Thyroid gland (tissue), 4 donors: Measurements from ENCODE around the gene SYAP1. TPM values are rescaled to one million over a fixed set of nuclear protein-coding genes. Genes with fewer than 3 reads are reported as not detected.

ENCODE experiments used
- DNase-seq, 2 donors: peaks; one replicate each; pipeline ENCODE4 v3.0.0-alpha.2; 2019
- H3K27ac ChIP-seq, 3 donors: fragments of 200-600 bp; sonication (generic); 1 replicate in 2 of 3; 2 replicates in 1 of 3; pipeline ENCODE4 v1.5.1; 2016 to 2019; ENCODE audit warnings: mild to moderate bottlenecking in 1 of 3, moderate library complexity in 1 of 3
- H3K27me3 ChIP-seq: fragments of 200-600 bp; sonication (generic); one replicate; pipeline ENCODE4 v1.5.1; 2019
- H3K36me3 ChIP-seq, 2 donors: fragments of 200-600 bp; sonication (generic); one replicate each; pipeline ENCODE4 v1.5.1; 2016 to 2019
- H3K4me1 ChIP-seq, 2 donors: fragments of 200-600 bp; sonication (generic); one replicate each; pipeline ENCODE4 v1.5.1; 2017 to 2019
- H3K4me3 ChIP-seq, 3 donors: fragments of 200-600 bp; sonication (generic); replicated peaks in 1 of 3; 1 replicate in 2 of 3; 2 replicates in 1 of 3; pipeline ENCODE4 v1.5.1; 2016; ENCODE audit warnings: mild to moderate bottlenecking in 1 of 3
- H3K9me3 ChIP-seq: fragments of 200-600 bp; sonication (generic); one replicate; pipeline ENCODE4 v1.5.1; 2017
- POLR2A ChIP-seq, 2 donors: fragments of 450-650 bp; IDR thresholded peaks; one replicate each; pipeline ENCODE4 v1.6.1; 2017; ENCODE audit warnings: antibody characterized with exemption in 2 of 2, mild to moderate bottlenecking in 2 of 2, moderate library complexity in 1 of 2
- WGBS, 2 donors: methylation state at CpG; one replicate each; pipeline ENCODE4 v1.1.5; 2017; 5-methylcytosine and 5-hydroxymethylcytosine counted together
- intact Hi-C: fragments of 100-400 bp; cut with DNase I; formaldehyde crosslinking; loops from one replicate; pipeline ENCODE4 v1.15.1; 2023
- total RNA-seq, 4 donors: library from RNA; depleted of rRNA; stranded (reverse); fragments of >200 nt; gene quantifications; one replicate each; pipeline ENCODE4 v1.2.3, GENCODE V29; 2016
- TF ChIP-seq, protein P1 (sequence below), 6 experiments: fragments of 200-600 bp in 3 of 6; fragments of 450-650 bp in 3 of 6; sonication (generic) in 3 of 6; IDR thresholded peaks; one replicate each; pipeline ENCODE4 v1.5.1; 2016 to 2019; ENCODE audit warnings: antibody characterized with exemption in 6 of 6, mild to moderate bottlenecking in 2 of 6, inconsistent platforms in 1 of 6, moderate library complexity in 1 of 6

SYAP1 gene
- total RNA-seq, 4 donors from 2014 or later: 24.7 to 34.2 (median 31.0) TPM

DNA sequence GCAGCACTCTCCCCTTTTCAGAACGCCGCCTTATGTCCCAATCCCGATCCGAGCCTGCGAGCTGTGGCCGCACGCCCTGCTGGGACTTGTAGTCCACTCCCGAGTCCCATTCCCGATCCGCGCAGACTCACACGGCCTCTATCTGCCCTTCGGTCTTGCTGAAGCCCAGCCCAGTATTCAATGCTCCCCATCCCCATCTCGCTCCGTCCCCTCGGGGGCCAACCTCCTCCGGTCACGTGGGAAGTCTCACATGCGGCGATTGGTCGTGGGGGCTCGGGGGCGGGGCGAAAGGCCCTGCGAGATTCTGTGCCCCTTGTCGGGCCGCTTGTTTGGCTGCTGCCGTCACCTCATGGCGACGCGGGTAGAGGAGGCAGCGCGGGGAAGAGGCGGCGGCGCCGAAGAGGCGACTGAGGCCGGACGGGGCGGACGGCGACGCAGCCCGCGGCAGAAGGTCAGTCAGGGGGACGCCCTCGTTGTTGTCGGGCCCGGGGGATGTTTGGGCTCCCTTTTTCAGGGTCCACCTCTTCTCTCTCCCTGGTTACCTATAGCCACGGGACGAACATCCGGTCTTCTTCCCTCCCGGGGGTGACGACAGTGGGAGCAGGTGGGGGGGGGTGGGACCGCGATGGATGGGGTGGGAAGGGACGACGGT, 66.9 kb downstream of the SYAP1 start, which contains the start of gene TXLNG:
Gene TXLNG (plus strand): TSS at position 328 of the 652 bp plus-strand sequence. CDS start 22 bp downstream, at position 350.
- WGBS, 2 donors: 0 to 2% methylated on average over 4 to 6 of the region's 59 CpGs
- no peaks in the 10 kb centered on the region for H3K9me3 ChIP-seq
- H3K27ac ChIP-seq: peak within 1 kb of the TSS; percentile 69 to 76 (median 75)
- intact Hi-C loops: loop anchor here (10.0 kb wide), 1 partner anchor 71 kb away; the partner anchor contains the start of genes CTPS2 and SYAP1
- H3K36me3 ChIP-seq: peaks cover 0 to 6% of the 10 kb centered on the region in 2 donors
- peak; percentile 58 to 88 for TF ChIP-seq POLR2A (IDR thresholded peaks at IDR 0.05)
- TF ChIP-seq, protein P1, sequence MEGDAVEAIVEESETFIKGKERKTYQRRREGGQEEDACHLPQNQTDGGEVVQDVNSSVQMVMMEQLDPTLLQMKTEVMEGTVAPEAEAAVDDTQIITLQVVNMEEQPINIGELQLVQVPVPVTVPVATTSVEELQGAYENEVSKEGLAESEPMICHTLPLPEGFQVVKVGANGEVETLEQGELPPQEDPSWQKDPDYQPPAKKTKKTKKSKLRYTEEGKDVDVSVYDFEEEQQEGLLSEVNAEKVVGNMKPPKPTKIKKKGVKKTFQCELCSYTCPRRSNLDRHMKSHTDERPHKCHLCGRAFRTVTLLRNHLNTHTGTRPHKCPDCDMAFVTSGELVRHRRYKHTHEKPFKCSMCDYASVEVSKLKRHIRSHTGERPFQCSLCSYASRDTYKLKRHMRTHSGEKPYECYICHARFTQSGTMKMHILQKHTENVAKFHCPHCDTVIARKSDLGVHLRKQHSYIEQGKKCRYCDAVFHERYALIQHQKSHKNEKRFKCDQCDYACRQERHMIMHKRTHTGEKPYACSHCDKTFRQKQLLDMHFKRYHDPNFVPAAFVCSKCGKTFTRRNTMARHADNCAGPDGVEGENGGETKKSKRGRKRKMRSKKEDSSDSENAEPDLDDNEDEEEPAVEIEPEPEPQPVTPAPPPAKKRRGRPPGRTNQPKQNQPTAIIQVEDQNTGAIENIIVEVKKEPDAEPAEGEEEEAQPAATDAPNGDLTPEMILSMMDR (IDR thresholded peaks at IDR 0.05): no peak
- DNase-seq: peak; percentile 97
- peak within 1 kb of the TSS in 2 of 3 donors; percentile 53 to 73 for H3K4me3 ChIP-seq
- H3K27me3 ChIP-seq: no peaks in the 10 kb centered on the region
- H3K4me1 ChIP-seq: peaks cover 4 to 5% of the 10 kb centered on the region in 2 donors

DNA sequence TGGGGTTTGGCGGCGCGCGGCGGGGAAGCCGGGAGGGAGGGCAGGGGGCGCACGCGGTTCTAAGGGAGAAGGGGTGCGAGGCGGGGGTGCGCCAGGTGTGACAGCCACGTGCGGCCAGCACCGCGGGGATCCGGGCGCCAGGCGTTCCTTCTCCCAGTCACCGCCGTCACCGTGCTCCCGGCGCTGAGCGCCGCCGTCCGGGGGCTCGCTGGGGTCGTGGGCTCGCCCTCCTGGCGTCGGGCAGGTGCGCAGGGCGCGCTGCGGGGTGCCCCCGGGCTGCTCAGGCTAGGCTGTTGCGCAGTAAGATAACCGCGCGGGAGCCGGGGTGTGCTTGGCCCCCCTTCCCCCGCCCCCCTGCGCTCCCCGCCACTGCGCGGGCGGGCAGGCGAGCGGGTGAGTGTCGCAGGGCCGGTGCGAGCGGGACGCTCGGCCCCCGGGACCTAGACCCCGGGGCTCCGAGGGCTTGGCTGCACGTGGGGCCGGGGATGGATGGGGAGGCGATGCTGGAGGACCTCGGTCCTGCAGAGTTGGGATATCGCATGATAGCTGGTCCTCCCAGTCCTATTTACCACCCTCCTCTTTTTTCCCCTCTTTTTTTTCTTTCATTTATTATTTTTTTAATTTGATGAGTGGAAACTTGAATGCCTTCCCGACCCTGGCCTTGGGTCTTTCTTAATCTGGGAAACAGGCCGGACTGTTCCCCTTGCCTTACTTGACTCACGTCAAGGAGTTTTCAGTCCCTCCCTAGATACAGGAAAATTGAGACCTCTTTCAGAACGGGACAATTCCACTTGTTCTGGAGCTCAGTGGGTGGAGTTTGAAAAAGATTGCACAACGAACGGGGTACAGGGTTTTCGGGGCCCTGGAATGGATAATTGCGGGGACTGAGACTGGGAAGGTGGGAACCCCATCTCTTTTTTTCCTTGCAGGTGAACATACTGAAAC, 67.7 kb downstream of the SYAP1 start:
- Histone ChIP-seq H3K27ac (peak overlapping the region; percentile 69 to 76 (median 75)), H3K36me3 (peaks cover 0 to 6% of the 10 kb centered on the region in 2 donors), H3K4me3 (peak overlapping the region in 1 of 3 donors; percentile 73), H3K4me1 (peaks cover 4 to 5% of the 10 kb centered on the region in 2 donors), H3K27me3 (no peaks in the 10 kb centered on the region), H3K9me3 (no peaks in the 10 kb centered on the region)
- 8 to 9% methylated on average over 13 to 15 of the region's 73 CpGs for WGBS, 2 donors
- peak; percentile 9 to 21 for DNase-seq
- TF ChIP-seq POLR2A (IDR thresholded peaks at IDR 0.05): no peak
- TF ChIP-seq, protein P1 (IDR thresholded peaks at IDR 0.05): no peak
- intact Hi-C loops: loop anchor here (10.0 kb wide), 1 partner anchor 72 kb away; the partner anchor contains the start of genes CTPS2 and SYAP1

DNA sequence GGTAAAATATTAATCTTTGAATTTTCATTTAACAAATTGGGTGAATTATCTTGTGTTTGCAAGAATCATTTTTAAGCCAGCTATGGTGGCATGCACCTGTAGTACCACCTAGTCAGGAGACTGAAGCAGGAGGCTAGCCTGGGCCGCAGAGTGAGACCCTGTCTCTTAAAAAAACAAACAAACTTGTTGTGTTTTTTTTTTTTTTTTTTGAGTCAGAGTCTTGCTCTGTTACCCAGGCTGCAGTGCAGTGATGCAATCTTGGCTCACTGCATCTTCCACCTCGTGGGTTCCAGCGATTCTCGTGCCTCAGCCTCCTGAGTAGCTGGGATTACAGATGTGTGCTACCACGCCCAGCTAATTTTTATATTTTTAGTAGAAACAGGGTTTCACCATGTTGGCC, 69.1 kb downstream of the SYAP1 start:
- Histone ChIP-seq H3K36me3 (peaks cover 0 to 6% of the 10 kb centered on the region in 2 donors), H3K27me3 (no peaks in the 10 kb centered on the region), H3K9me3 (no peaks in the 10 kb centered on the region), H3K4me3 (no peak overlapping the region), H3K27ac (no peak overlapping the region), H3K4me1 (peaks cover 4 to 5% of the 10 kb centered on the region in 2 donors)
- whole genome bisulfite sequencing, 2 donors: 60 to 68% methylated on average over 5 of the region's 5 CpGs
- no peak for DNase-seq
- intact Hi-C loops: loop anchor here (10.0 kb wide), 1 partner anchor 74 kb away; the partner anchor contains the start of genes CTPS2 and SYAP1
- TF ChIP-seq, protein P1 (IDR thresholded peaks at IDR 0.05): no peak
- no peak for TF ChIP-seq POLR2A (IDR thresholded peaks at IDR 0.05)

DNA sequence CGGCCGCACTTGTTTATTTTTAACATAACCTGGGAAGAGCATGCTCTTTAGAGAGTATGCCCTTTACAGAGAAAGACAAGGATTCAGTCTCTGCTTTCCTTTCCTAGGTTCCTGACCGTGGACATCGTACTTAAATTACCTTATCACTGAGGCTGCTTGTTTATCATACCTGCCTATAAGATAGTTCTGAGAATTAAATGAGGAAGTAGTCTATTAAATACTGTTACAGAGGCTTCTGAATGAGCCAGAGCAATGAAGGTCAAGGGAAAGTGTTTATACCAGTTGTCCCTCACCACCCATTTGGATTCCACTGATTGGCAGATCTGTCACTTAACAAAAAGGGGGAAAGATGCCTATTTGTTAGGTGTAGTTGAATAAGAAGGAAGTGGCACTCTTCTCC, 76.9 kb downstream of the SYAP1 start:
- no peak overlapping the region for H3K27ac ChIP-seq
- H3K27me3 ChIP-seq: no peaks in the 10 kb centered on the region
- H3K4me1 ChIP-seq: no peaks in the 10 kb centered on the region
- no peaks in the 10 kb centered on the region for H3K9me3 ChIP-seq
- no peak for DNase-seq
- no peaks in the 10 kb centered on the region for H3K36me3 ChIP-seq
- no peak overlapping the region for H3K4me3 ChIP-seq
- intact Hi-C loops: no loop called here
- TF ChIP-seq, protein P1 (IDR thresholded peaks at IDR 0.05): no peak
- no peak for TF ChIP-seq POLR2A (IDR thresholded peaks at IDR 0.05)
- WGBS, 2 donors: 98 to 100% methylated on average over 4 of the region's 4 CpGs
